ENCODE data around the gene ZFP69.
A peak's percentile ranks its signal among the peaks of the same experiment; 100 is the strongest.

ZFP69 gene

GRCh38 chr1:40469327-40469726 is 7.8 kb upstream of the ZFP69 start:
- ATAC-seq (ENCODE audit: insufficient read depth, low read depth), result no peak
- Histone ChIP-seq H3K27ac (ENCODE audit: low read length) (no peak overlapping the region), H3K36me3 (ENCODE audit: insufficient read depth, low read length) (no peaks in the 10 kb centered on the region), H3K4me3 (ENCODE audit: low read depth in 1 of 2, low read length in 2 of 2) (no peak overlapping the region), H3K4me1 (ENCODE audit: insufficient read depth, low read length) (no peaks in the 10 kb centered on the region), H3K4me2 (ENCODE audit: insufficient read depth, low read length) (no peak overlapping the region), H3K79me2 (ENCODE audit: insufficient read depth, low read length) (no peaks in the 10 kb centered on the region), H3K27me3 (ENCODE audit: insufficient read depth, low read length, poor library complexity) (no peaks in the 10 kb centered on the region), H3K9ac (ENCODE audit: low read depth, low read length) (no peak overlapping the region), H4K20me1 (ENCODE audit: insufficient read depth, low read length) (no peaks in the 10 kb centered on the region), H2AFZ (ENCODE audit: low read depth, low read length) (no peak overlapping the region), H3K9me3 (ENCODE audit: insufficient read depth, low read length, severe bottlenecking) (peaks cover 62% of the 10 kb centered on the region)
- TF ChIP-seq EZH2 (IDR thresholded peaks at IDR 0.05; ENCODE audit: borderline replicate concordance, low read depth, low read length, severe bottlenecking) (no peak), CTCF (IDR thresholded peaks at IDR 0.05; ENCODE audit: borderline replicate concordance, extremely low read depth, low read length, poor library complexity, severe bottlenecking) (no peak)
- no peak for DNase-seq

- Histone ChIP-seq H3K4me1 (ENCODE audit: insufficient read depth, low read length) (peaks cover 31% of the 10 kb centered on the region), H4K20me1 (ENCODE audit: insufficient read depth, low read length) (no peaks in the 10 kb centered on the region), H3K27me3 (ENCODE audit: insufficient read depth, low read length, poor library complexity) (no peaks in the 10 kb centered on the region), H3K36me3 (ENCODE audit: insufficient read depth, low read length) (no peaks in the 10 kb centered on the region), H2AFZ (ENCODE audit: low read depth, low read length) (no peak overlapping the region), H3K4me3 (ENCODE audit: low read depth in 1 of 2, low read length in 2 of 2) (no peak overlapping the region), H3K4me2 (ENCODE audit: insufficient read depth, low read length) (no peak overlapping the region), H3K27ac (ENCODE audit: low read length) (no peak overlapping the region), H3K79me2 (ENCODE audit: insufficient read depth, low read length) (peaks cover 14% of the 10 kb centered on the region), H3K9me3 (ENCODE audit: insufficient read depth, low read length, severe bottlenecking) (peaks cover 35% of the 10 kb centered on the region), H3K9ac (ENCODE audit: low read depth, low read length) (no peak overlapping the region)
- DNase-seq, result no peak
- TF ChIP-seq EZH2 (IDR thresholded peaks at IDR 0.05; ENCODE audit: borderline replicate concordance, low read depth, low read length, severe bottlenecking) (no peak), CTCF (IDR thresholded peaks at IDR 0.05; ENCODE audit: borderline replicate concordance, extremely low read depth, low read length, poor library complexity, severe bottlenecking) (no peak)
- ATAC-seq (ENCODE audit: insufficient read depth, low read depth), result no peak
Measured at GRCh38 chr1:40475268-40475667, 1.8 kb upstream of the ZFP69 start.

GRCh38 chr1:40477678-40478053 is 576 bp downstream of the ZFP69 start:
- H2AFZ ChIP-seq (ENCODE audit: low read depth, low read length), result peak overlapping the region; percentile 92
- H3K36me3 ChIP-seq (ENCODE audit: insufficient read depth, low read length), result peaks cover 11% of the 10 kb centered on the region
- peak overlapping the region; percentile 84 for H3K9ac ChIP-seq (ENCODE audit: low read depth, low read length)
- peaks cover 31% of the 10 kb centered on the region for H3K4me1 ChIP-seq (ENCODE audit: insufficient read depth, low read length)
- peak; percentile 17 for ATAC-seq (ENCODE audit: insufficient read depth, low read depth)
- no peak for DNase-seq
- no peak for TF ChIP-seq EZH2 (IDR thresholded peaks at IDR 0.05; ENCODE audit: borderline replicate concordance, low read depth, low read length, severe bottlenecking)
- peak overlapping the region; percentile 82 for H3K4me2 ChIP-seq (ENCODE audit: insufficient read depth, low read length)
- H3K9me3 ChIP-seq (ENCODE audit: insufficient read depth, low read length, severe bottlenecking), result peaks cover 29% of the 10 kb centered on the region
- H3K27me3 ChIP-seq (ENCODE audit: insufficient read depth, low read length, poor library complexity), result no peaks in the 10 kb centered on the region
- peak overlapping the region; percentile 84 for H3K27ac ChIP-seq (ENCODE audit: low read length)
- peak overlapping the region; percentile 48 to 78 for H3K4me3 ChIP-seq (ENCODE audit: low read depth in 1 of 2, low read length in 2 of 2)
- H4K20me1 ChIP-seq (ENCODE audit: insufficient read depth, low read length), result no peaks in the 10 kb centered on the region
- peaks cover 14% of the 10 kb centered on the region for H3K79me2 ChIP-seq (ENCODE audit: insufficient read depth, low read length)

GRCh38 chr1:40478276-40478675 is 1.2 kb downstream of the ZFP69 start:
- DNase-seq, result no peak
- Histone ChIP-seq H2AFZ (ENCODE audit: low read depth, low read length) (peak overlapping the region; percentile 92), H3K9ac (ENCODE audit: low read depth, low read length) (peak overlapping the region; percentile 84), H4K20me1 (ENCODE audit: insufficient read depth, low read length) (no peaks in the 10 kb centered on the region), H3K27ac (ENCODE audit: low read length) (no peak overlapping the region), H3K27me3 (ENCODE audit: insufficient read depth, low read length, poor library complexity) (no peaks in the 10 kb centered on the region), H3K4me3 (ENCODE audit: low read depth in 1 of 2, low read length in 2 of 2) (peak overlapping the region; percentile 48 to 78; a peak in 3 of 4 replicates), H3K4me1 (ENCODE audit: insufficient read depth, low read length) (peaks cover 31% of the 10 kb centered on the region), H3K36me3 (ENCODE audit: insufficient read depth, low read length) (peaks cover 17% of the 10 kb centered on the region), H3K4me2 (ENCODE audit: insufficient read depth, low read length) (peak overlapping the region; percentile 82), H3K9me3 (ENCODE audit: insufficient read depth, low read length, severe bottlenecking) (peaks cover 25% of the 10 kb centered on the region), H3K79me2 (ENCODE audit: insufficient read depth, low read length) (peaks cover 14% of the 10 kb centered on the region)
- no peak for ATAC-seq (ENCODE audit: insufficient read depth, low read depth)
- TF ChIP-seq EZH2 (IDR thresholded peaks at IDR 0.05; ENCODE audit: borderline replicate concordance, low read depth, low read length, severe bottlenecking) (no peak), CTCF (IDR thresholded peaks at IDR 0.05; ENCODE audit: borderline replicate concordance, extremely low read depth, low read length, poor library complexity, severe bottlenecking) (no peak)
